HCT116 (cell line): Measurements from ENCODE around the gene SNCA. TPM values are rescaled to one million over a fixed set of nuclear protein-coding genes. Genes with fewer than 3 reads are reported as not detected.

Source experiments
- ATAC-seq: fragments of 200-7000 bp; cut with Tn5 transposase; 2 replicates; pipeline ENCODE4 v1.9.1; 2020; ENCODE audit warnings: mild to moderate bottlenecking, moderate library complexity
- BruUV-seq: library from RNA; stranded (reverse); fragments of 400-500 nt; replicated peaks from 2 replicates; lab custom pipeline; 2021; lab: Mats Ljungman, UMichigan
- CTCF ChIA-PET: fragments of 300-600 bp; sonication (Branson Sonifier 250); formaldehyde crosslinking; loops from one replicate; lab custom pipeline; 2021; ENCODE audit warnings: antibody characterized with exemption; lab: Charles Lee
- POLR2A ChIA-PET: fragments of 300-600, 350-600 bp; sonication (Branson Sonifier 250); formaldehyde crosslinking; loops from one replicate; lab custom pipeline; 2021; ENCODE audit warnings: antibody characterized with exemption; lab: Charles Lee
- RAD21 ChIA-PET, 2 experiments: fragments of 300-600 bp; sonication (Branson Sonifier 250); formaldehyde crosslinking; loops; one replicate each; lab custom pipeline; 2023; ENCODE audit warnings: low total read pairs in 2 of 2; ENCODE audit not compliant: uncharacterized antibody in 2 of 2, unreplicated experiment in 2 of 2, low non-redundant PET in 1 of 2; lab: Charles Lee
- DNase-seq: peaks from one replicate; pipeline ENCODE4 v3.0.0-alpha.2; 2010; ENCODE audit warnings: low read depth, low spot score
- H2AFZ ChIP-seq: fragments of 200-600 bp; shearing (Covaris generic), sonication (generic); 2 replicates; pipeline ENCODE4 v1.6.1; 2017; ENCODE audit warnings: low read depth, mixed run types, mixed read lengths, antibody characterized with exemption, low read length; ENCODE audit not compliant: poor library complexity, severe bottlenecking
- H3K27ac ChIP-seq: 2 replicates; pipeline ENCODE4 v1.5.1; 2012; ENCODE audit warnings: low read depth, low read length
- H3K27me3 ChIP-seq: fragments of 200-600 bp; sonication (generic); 2 replicates; pipeline ENCODE4 v1.6.1; 2016; ENCODE audit warnings: mixed run types, low read length, mixed read lengths; ENCODE audit not compliant: insufficient read depth
- H3K36me3 ChIP-seq, 2 experiments: fragments of 200-500 bp in 1 of 2; fragments of 200-600 bp in 1 of 2; sonication (Bioruptor generic) in 1 of 2; sonication (generic) in 1 of 2; 2 replicates each; pipeline versions ENCODE4 v1.5.1 to v1.6.1; 2014 to 2016; ENCODE audit warnings: low read length in 2 of 2, inconsistent platforms in 1 of 2, mixed read lengths in 1 of 2, mixed run types in 1 of 2; ENCODE audit not compliant: insufficient read depth in 2 of 2, control insufficient read depth in 1 of 2
- H3K4me1 ChIP-seq, 2 experiments: fragments of 200-600 bp in 1 of 2; sonication (generic) in 1 of 2; 2 replicates each; pipeline versions ENCODE4 v1.5.1 to v1.6.1; 2012 to 2017; ENCODE audit warnings: low read length in 2 of 2, inconsistent platforms in 1 of 2, mild to moderate bottlenecking in 1 of 2, mixed read lengths in 1 of 2, mixed run types in 1 of 2, moderate library complexity in 1 of 2; ENCODE audit not compliant: insufficient read depth in 2 of 2, control insufficient read depth in 1 of 2
- H3K4me2 ChIP-seq: fragments of 200-600 bp; sonication (generic); 2 replicates; pipeline ENCODE4 v1.6.1; 2017; ENCODE audit warnings: mixed run types, low read length, mixed read lengths
- H3K4me3 ChIP-seq, 2 experiments: fragments of 200-600 bp in 1 of 2; sonication (generic) in 1 of 2; replicated peaks in 1 of 2; 2 replicates each; pipeline ENCODE4 v1.5.1; 2011 to 2016; ENCODE audit warnings: low read length in 2 of 2, control low read depth in 1 of 2, low read depth in 1 of 2, mild to moderate bottlenecking in 1 of 2, mixed read lengths in 1 of 2, mixed run types in 1 of 2
- H3K79me2 ChIP-seq: fragments of 200-600 bp; sonication (generic); 2 replicates; pipeline ENCODE4 v1.6.1; 2017; ENCODE audit warnings: mild to moderate bottlenecking, mixed run types, low read length, moderate library complexity, mixed read lengths; ENCODE audit not compliant: insufficient read depth
- H3K9ac ChIP-seq: fragments of 200-600 bp; sonication (generic); 2 replicates; pipeline ENCODE4 v1.6.1; 2016; ENCODE audit warnings: low read length, mixed read lengths
- H3K9me2 ChIP-seq: fragments of 200-600 bp; sonication (generic), shearing (Covaris generic); 2 replicates; pipeline ENCODE4 v1.6.1; 2017; ENCODE audit warnings: mixed run types, mild to moderate bottlenecking, moderate library complexity; ENCODE audit not compliant: insufficient read depth
- H3K9me3 ChIP-seq, 2 experiments: fragments of 200-500 bp in 1 of 2; fragments of 200-600 bp in 1 of 2; sonication (Bioruptor generic) in 1 of 2; sonication (generic) in 1 of 2; 2 replicates each; pipeline ENCODE4 v1.6.1; 2014 to 2017; ENCODE audit warnings: low read length in 2 of 2, mixed read lengths in 2 of 2, inconsistent platforms in 1 of 2, low read depth in 1 of 2, mild to moderate bottlenecking in 1 of 2, mixed run types in 1 of 2, moderate library complexity in 1 of 2; ENCODE audit not compliant: control insufficient read depth in 1 of 2, insufficient read depth in 1 of 2
- H4K20me1 ChIP-seq: fragments of 200-600 bp; sonication (generic), shearing (Covaris generic); 2 replicates; pipeline ENCODE4 v1.6.1; 2017; ENCODE audit warnings: mixed run types, mild to moderate bottlenecking, moderate library complexity; ENCODE audit not compliant: insufficient read depth
- ELF1 ChIP-seq: IDR thresholded peaks from 2 replicates; pipeline ENCODE4 v1.6.1; 2012; ENCODE audit warnings: low read depth, borderline replicate concordance
- EZH2 ChIP-seq: fragments of 200-600 bp; sonication (generic); IDR thresholded peaks from 2 replicates; pipeline ENCODE4 v1.6.1; 2017; ENCODE audit warnings: antibody characterized with exemption, mixed run types
- JUND ChIP-seq: IDR thresholded peaks from 2 replicates; pipeline ENCODE4 v1.6.1; 2012
- TCF7L2 ChIP-seq: IDR thresholded peaks from 2 replicates; pipeline ENCODE4 v1.7.0; 2011; ENCODE audit warnings: borderline replicate concordance, inconsistent platforms; ENCODE audit not compliant: insufficient read depth, insufficient read length; ENCODE audit errors: extremely low read depth
- ZFX ChIP-seq: fragments of 450-650 bp; IDR thresholded peaks from 2 replicates; pipeline ENCODE4 v1.6.1; 2017
- intact Hi-C: fragments of 100-400 bp; cut with micrococcal nuclease; formaldehyde crosslinking; loops from 2 replicates; pipeline ENCODE4 v1.10.0; 2022
- total RNA-seq: library from RNA; stranded (reverse); gene quantifications from one replicate; pipeline ENCODE4 v1.2.1, GENCODE V29; 2021; ENCODE audit not compliant: unreplicated experiment
- TF ChIP-seq, protein P1 (sequence below): IDR thresholded peaks from 2 replicates; pipeline ENCODE4 v1.6.1; 2012

The SNCA gene
- total RNA-seq, 1 experiment from 2014 or later = 1.0 TPM

GRCh38 chr4:89803915-89804314, 33.0 kb downstream of the SNCA start:
- ChIA-PET RAD21 (interaction anchor here in 1 of 2 experiments (0.6 kb wide), 1 partner anchor 34 kb away, joined by 3 read pairs; no protein-coding TSS in a partner anchor), POLR2A (no interaction called here), CTCF (no interaction called here)
- no peak overlapping the region for H2AFZ ChIP-seq
- no TSS peak for BruUV-seq
- H3K9me2 ChIP-seq = no peaks in the 10 kb centered on the region
- no peaks in the 10 kb centered on the region for H3K9me3 ChIP-seq
- DNase-seq (no peak), ATAC-seq (no peak)
- no peaks in the 10 kb centered on the region for H3K79me2 ChIP-seq
- no peaks in the 10 kb centered on the region for H3K36me3 ChIP-seq
- no peaks in the 10 kb centered on the region for H3K27me3 ChIP-seq
- no peak overlapping the region for H3K4me3 ChIP-seq
- H3K27ac ChIP-seq = no peak overlapping the region
- H4K20me1 ChIP-seq = no peaks in the 10 kb centered on the region
- no peak overlapping the region for H3K4me2 ChIP-seq
- no peak overlapping the region for H3K9ac ChIP-seq
- H3K4me1 ChIP-seq = no peaks in the 10 kb centered on the region
- intact Hi-C loops = no loop called here
- TF ChIP-seq EZH2 = no peak
- no peak for TF ChIP-seq ZFX
- TF ChIP-seq, protein P1, sequence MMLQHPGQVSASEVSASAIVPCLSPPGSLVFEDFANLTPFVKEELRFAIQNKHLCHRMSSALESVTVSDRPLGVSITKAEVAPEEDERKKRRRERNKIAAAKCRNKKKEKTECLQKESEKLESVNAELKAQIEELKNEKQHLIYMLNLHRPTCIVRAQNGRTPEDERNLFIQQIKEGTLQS = no peak
- no peak for TF ChIP-seq ELF1

- Histone ChIP-seq H3K4me2 (no peak overlapping the region), H3K4me3 (no peak overlapping the region), H3K9ac (no peak overlapping the region), H2AFZ (no peak overlapping the region), H3K27me3 (no peaks in the 10 kb centered on the region), H4K20me1 (no peaks in the 10 kb centered on the region), H3K9me3 (no peaks in the 10 kb centered on the region), H3K27ac (no peak overlapping the region), H3K36me3 (no peaks in the 10 kb centered on the region), H3K79me2 (no peaks in the 10 kb centered on the region), H3K9me2 (no peaks in the 10 kb centered on the region), H3K4me1 (no peaks in the 10 kb centered on the region)
- ChIA-PET RAD21 (no interaction called here), POLR2A (no interaction called here), CTCF (no interaction called here)
- no peak for DNase-seq
- ATAC-seq = no peak
- intact Hi-C loops = no loop called here
- TF ChIP-seq JUND (no peak), TCF7L2 (no peak)
- BruUV-seq = no TSS peak
Measured at GRCh38 chr4:89803036-89803435, 33.9 kb downstream of the SNCA start.
